IMR-90 (cell line): ENCODE data around the gene WNT9B. TPM values are rescaled to one million over a fixed set of nuclear protein-coding genes. Genes with fewer than 3 reads are reported as not detected.
"Not testable (repeated sequence)": the region's sequence is repeated elsewhere in the genome, so short reads cannot be mapped to it uniquely, and the experiment has no call there.

Experiments
- ATAC-seq: fragments of 200-7000 bp; cut with Tn5 transposase; 2 replicates; pipeline ENCODE4 v1.9.1; 2020; ENCODE audit warnings: low read depth, mild to moderate bottlenecking, moderate library complexity
- BruUV-seq: library from RNA; stranded (reverse); fragments of 400-500 nt; replicated peaks from 2 replicates; lab custom pipeline; 2021; lab: Mats Ljungman, UMichigan
- CTCF ChIA-PET: fragments of 300-600 bp; formaldehyde crosslinking; extraction: SDS; loops from one replicate; lab custom pipeline; 2021; ENCODE audit warnings: antibody characterized with exemption; lab: Yijun Ruan, JAX
- POLR2A ChIA-PET: fragments of 300-600 bp; sonication (Branson Sonifier 250); formaldehyde crosslinking; loops from one replicate; lab custom pipeline; 2022; ENCODE audit warnings: antibody characterized with exemption; ENCODE audit not compliant: unreplicated experiment; lab: Charles Lee
- DNase-seq: peaks from one replicate; pipeline ENCODE4 v3.0.0; 2013
- H2AFZ ChIP-seq: replicated peaks from 2 replicates; pipeline ENCODE3; 2013; ENCODE audit warnings: low read length, mild to moderate bottlenecking; ENCODE audit not compliant: poor library complexity
- H2AK5ac ChIP-seq: 2 replicates; pipeline ENCODE4 v1.6.1; 2013; ENCODE audit warnings: low read depth, low read length, inconsistent platforms
- H2AK9ac ChIP-seq: replicated peaks from 2 replicates; pipeline ENCODE3; 2013; ENCODE audit warnings: mild to moderate bottlenecking, low read depth, low read length, moderate library complexity; ENCODE audit not compliant: poor library complexity
- H2BK120ac ChIP-seq: 2 replicates; pipeline ENCODE4 v1.6.1; 2013; ENCODE audit warnings: low read depth, low read length, inconsistent platforms
- H2BK15ac ChIP-seq: 3 replicates; pipeline ENCODE4 v1.6.1; 2013; ENCODE audit warnings: low read depth, low read length, inconsistent platforms
- H2BK20ac ChIP-seq: 2 replicates; pipeline ENCODE4 v1.6.1; 2013; ENCODE audit warnings: low read depth, mild to moderate bottlenecking, inconsistent platforms, low read length, moderate library complexity
- H2BK5ac ChIP-seq: 2 replicates; pipeline ENCODE4 v1.6.1; 2013; ENCODE audit warnings: mild to moderate bottlenecking, low read depth, low read length, inconsistent platforms; ENCODE audit not compliant: poor library complexity, severe bottlenecking
- H3K14ac ChIP-seq: replicated peaks from 2 replicates; pipeline ENCODE4 v1.6.1; 2013; ENCODE audit warnings: low read depth, low read length, inconsistent platforms
- H3K18ac ChIP-seq: 2 replicates; pipeline ENCODE4 v1.6.1; 2013; ENCODE audit warnings: low read depth, low read length, control low read depth
- H3K23ac ChIP-seq: 2 replicates; pipeline ENCODE4 v1.6.1; 2013; ENCODE audit warnings: low read depth, low read length, inconsistent platforms
- H3K27ac ChIP-seq: 2 replicates; pipeline ENCODE4 v1.5.1; 2013; ENCODE audit warnings: mild to moderate bottlenecking, control low read depth, low read length; ENCODE audit not compliant: insufficient read depth
- H3K27me3 ChIP-seq: 2 replicates; pipeline ENCODE4 v1.6.1; 2013; ENCODE audit warnings: low read length; ENCODE audit not compliant: control insufficient read depth, insufficient read depth
- H3K36me3 ChIP-seq: 2 replicates; pipeline ENCODE4 v1.6.1; 2013; ENCODE audit warnings: low read length, mixed read lengths; ENCODE audit not compliant: control insufficient read depth, insufficient read depth
- H3K4ac ChIP-seq: 2 replicates; pipeline ENCODE4 v1.6.1; 2013; ENCODE audit warnings: low read depth, low read length, inconsistent platforms
- H3K4me1 ChIP-seq: 2 replicates; pipeline ENCODE4 v1.6.1; 2013; ENCODE audit warnings: low read length, mixed read lengths; ENCODE audit not compliant: control insufficient read depth, insufficient read depth
- H3K4me2 ChIP-seq: 2 replicates; pipeline ENCODE4 v1.6.1; 2013; ENCODE audit warnings: low read depth, mild to moderate bottlenecking, control low read depth, low read length, moderate library complexity
- H3K4me3 ChIP-seq: 2 replicates; pipeline ENCODE4 v1.5.1; 2013; ENCODE audit warnings: low read depth, mild to moderate bottlenecking, control low read depth, low read length, moderate library complexity; ENCODE audit not compliant: insufficient read depth
- H3K56ac ChIP-seq: 2 replicates; pipeline ENCODE4 v1.6.1; 2013; ENCODE audit warnings: low read length, inconsistent platforms; ENCODE audit not compliant: insufficient read depth; ENCODE audit errors: extremely low read depth
- H3K79me1 ChIP-seq, 2 experiments: 2 replicates each; pipeline ENCODE4 v1.6.1; 2013; ENCODE audit warnings: low read length in 2 of 2, inconsistent platforms in 1 of 2, low read depth in 1 of 2
- H3K9ac ChIP-seq: 2 replicates; pipeline ENCODE4 v1.6.1; 2013; ENCODE audit warnings: low read depth, low read length, control low read depth
- H3K9me1 ChIP-seq: 2 replicates; pipeline ENCODE4 v1.6.1; 2013; ENCODE audit warnings: low read length, inconsistent platforms; ENCODE audit not compliant: insufficient read depth
- H3K9me3 ChIP-seq: 2 replicates; pipeline ENCODE4 v1.6.1; 2013; ENCODE audit warnings: low read length; ENCODE audit not compliant: control insufficient read depth, insufficient read depth
- H4K20me1 ChIP-seq: 2 replicates; pipeline ENCODE4 v1.6.1; 2013; ENCODE audit warnings: low read length, inconsistent platforms; ENCODE audit not compliant: insufficient read depth
- H4K5ac ChIP-seq: 2 replicates; pipeline ENCODE4 v1.6.1; 2013; ENCODE audit warnings: mild to moderate bottlenecking, low read depth, low read length, control low read depth
- H4K8ac ChIP-seq, 2 experiments: 2 replicates each; pipeline ENCODE4 v1.6.1; 2013; ENCODE audit warnings: low read depth in 2 of 2, low read length in 2 of 2, control low read depth in 1 of 2, inconsistent platforms in 1 of 2
- H4K91ac ChIP-seq: 2 replicates; pipeline ENCODE4 v1.6.1; 2013; ENCODE audit warnings: low read depth, low read length, inconsistent platforms; ENCODE audit not compliant: insufficient read depth
- WGBS, 2 experiments: methylation state at CpG; one replicate each; pipeline versions ENCODE4 v1.1.5 to v1.1.7; 2013; ENCODE audit warnings: missing lambda C conversion rate in 2 of 2; ENCODE audit not compliant: insufficient read length in 1 of 2; ENCODE audit errors: extremely low coverage in 2 of 2; 5-methylcytosine and 5-hydroxymethylcytosine counted together
- dilution Hi-C: fragments of 300-500 bp; cut with HindIII; formaldehyde crosslinking; loops from one replicate; pipeline ENCODE4 v1.14.3; 2018; ENCODE audit warnings: low sequenced_read_pairs; ENCODE audit not compliant: unreplicated experiment
- in situ Hi-C: fragments of 300-500 bp; cut with MboI; formaldehyde crosslinking; loops from 3 replicates; pipeline ENCODE4 v1.14.3; 2019; ENCODE audit warnings: low sequenced_read_pairs, inconsistent platforms, mixed read lengths
- intact Hi-C: fragments of 100-400 bp; cut with micrococcal nuclease; formaldehyde crosslinking; loops from 2 replicates; pipeline ENCODE4 v1.10.0; 2022
- polyA plus RNA-seq, 3 experiments: library from polyadenylated mRNA; depleted of rRNA; stranded (reverse); fragments of >200 nt; gene quantifications; 2 replicates each; pipeline ENCODE4 v1.2.3, GENCODE V29; 2012; ENCODE audit warnings: low replicate concordance in 1 of 3
- total RNA-seq: library from RNA; depleted of rRNA; stranded (reverse); fragments of >200 nt; gene quantifications from 2 replicates; pipeline ENCODE4 v1.2.3, GENCODE V29; 2012

Gene WNT9B
- total and polyA plus RNA-seq, 2 of the 4 experiments (the other 2 are of a cell fraction) = not detected

GRCh38 chr17:46840596-46840995 lies 10.8 kb upstream of the WNT9B start:
- DNase-seq, BruUV-seq, H3K14ac ChIP-seq, H2BK15ac ChIP-seq, H4K91ac ChIP-seq, H3K4ac ChIP-seq, H3K56ac ChIP-seq, H3K4me2 ChIP-seq, H4K20me1 ChIP-seq, H4K8ac ChIP-seq, H3K9me1 ChIP-seq, H3K79me1 ChIP-seq, H3K9me3 ChIP-seq, H3K36me3 ChIP-seq, in situ Hi-C loops, dilution Hi-C loops, H4K5ac ChIP-seq, POLR2A ChIA-PET, H3K18ac ChIP-seq, H3K27ac ChIP-seq, H3K4me1 ChIP-seq, H2AFZ ChIP-seq, H2AK5ac ChIP-seq, H2BK20ac ChIP-seq, H3K23ac ChIP-seq, H3K9ac ChIP-seq, H2BK120ac ChIP-seq, H2AK9ac ChIP-seq, ATAC-seq, H3K4me3 ChIP-seq, H2BK5ac ChIP-seq: not testable (repeated sequence)
- intact Hi-C loops = loop anchor here (2.0 kb wide), 1 partner anchor 100 kb away; no protein-coding TSS in a partner anchor
- WGBS, 2 experiments = no CpG with 5 or more reads among the region's 3 CpGs
- peaks cover 27% of the 10 kb centered on the region for H3K27me3 ChIP-seq
- CTCF ChIA-PET = interaction anchor here (1.0 to 1.5 kb wide), 2 partner anchors 96 to 161 kb away, joined by 3 read pairs; no protein-coding TSS in a partner anchor
